H1 (cell line): ENCODE measurements around the gene FBXO34. TPM values are rescaled to one million over a fixed set of nuclear protein-coding genes. Genes with fewer than 3 reads are reported as not detected.

Experiments used
- CTCF ChIA-PET: fragments of 300-600 bp; sonication (Branson Sonifier 250); formaldehyde crosslinking; loops from one replicate; lab custom pipeline; 2021; ENCODE audit not compliant: partially characterized antibody; lab: Charles Lee
- POLR2A ChIA-PET: fragments of 300-600 bp; sonication (Branson Sonifier 250); formaldehyde crosslinking; loops from one replicate; lab custom pipeline; 2021; ENCODE audit warnings: inconsistent platforms; ENCODE audit not compliant: partially characterized antibody; lab: Charles Lee
- DNase-seq, 2 experiments: peaks; one replicate each; pipeline versions ENCODE4 v3.0.0 to v3.0.0-alpha.2; 2010 to 2022; ENCODE audit warnings: low spot score in 2 of 2, low read depth in 1 of 2, mixed read lengths in 1 of 2
- FAIRE-seq: peaks from 2 replicates; lab custom pipeline; 2011; peaks lifted over from hg19 to GRCh38; lab: Jason Lieb, UNC
- H2AFZ ChIP-seq: 2 replicates; pipeline ENCODE4 v1.8.1; 2012; ENCODE audit warnings: low read length, inconsistent platforms
- H2AK5ac ChIP-seq: 2 replicates; pipeline ENCODE4 v1.6.1; 2013; ENCODE audit warnings: low read depth, low read length
- H2BK120ac ChIP-seq: replicated peaks from 2 replicates; pipeline ENCODE3; 2013; ENCODE audit warnings: low read depth, low read length, inconsistent platforms
- H2BK12ac ChIP-seq: 2 replicates; pipeline ENCODE4 v1.6.1; 2013; ENCODE audit warnings: low read depth, low read length
- H2BK15ac ChIP-seq: 2 replicates; pipeline ENCODE4 v1.6.1; 2013; ENCODE audit warnings: low read length
- H2BK20ac ChIP-seq: 2 replicates; pipeline ENCODE4 v1.6.1; 2013; ENCODE audit warnings: low read length
- H2BK5ac ChIP-seq: 2 replicates; pipeline ENCODE4 v1.6.1; 2013; ENCODE audit warnings: low read depth, low read length
- H3K14ac ChIP-seq: 2 replicates; pipeline ENCODE4 v1.6.1; 2013; ENCODE audit warnings: inconsistent platforms; ENCODE audit not compliant: insufficient read length
- H3K18ac ChIP-seq: 2 replicates; pipeline ENCODE4 v1.6.1; 2013; ENCODE audit warnings: low read length; ENCODE audit errors: extremely low read depth
- H3K23ac ChIP-seq: 2 replicates; pipeline ENCODE4 v1.6.1; 2013; ENCODE audit warnings: inconsistent platforms; ENCODE audit not compliant: insufficient read length
- H3K23me2 ChIP-seq: 2 replicates; pipeline ENCODE4 v1.6.1; 2013; ENCODE audit warnings: low read depth, low read length
- H3K27ac ChIP-seq: 2 replicates; pipeline ENCODE4 v1.6.1; 2011; ENCODE audit warnings: low read depth, low read length, inconsistent platforms
- H3K27me3 ChIP-seq, 4 experiments: replicated peaks in 1 of 4; 1 replicate in 1 of 4; 2 replicates in 3 of 4; pipeline versions ENCODE4 v1.6.1 to v1.8.1; 2011 to 2013; ENCODE audit warnings: low read length in 3 of 4, mild to moderate bottlenecking in 3 of 4, inconsistent platforms in 2 of 4, mixed read lengths in 2 of 4, moderate library complexity in 1 of 4; ENCODE audit not compliant: control insufficient read depth in 3 of 4, insufficient read depth in 3 of 4; ENCODE audit errors: extremely low read depth in 1 of 4
- H3K36me3 ChIP-seq, 4 experiments: 2 replicates each; pipeline versions ENCODE4 v1.6.1 to v1.8.1; 2011 to 2013; ENCODE audit warnings: mild to moderate bottlenecking in 4 of 4, low read length in 3 of 4, moderate library complexity in 2 of 4, control low read depth in 1 of 4, inconsistent platforms in 1 of 4; ENCODE audit not compliant: insufficient read depth in 4 of 4, control insufficient read depth in 2 of 4
- H3K4ac ChIP-seq: replicated peaks from 2 replicates; pipeline ENCODE3; 2013; ENCODE audit warnings: low read length, low read depth, mixed read lengths, inconsistent platforms; ENCODE audit not compliant: insufficient read length
- H3K4me1 ChIP-seq, 4 experiments: replicated peaks in 1 of 4; 1 replicate in 1 of 4; 2 replicates in 3 of 4; pipeline versions ENCODE4 v1.6.1 to v1.8.1; 2011 to 2013; ENCODE audit warnings: low read length in 3 of 4, inconsistent platforms in 2 of 4, mixed read lengths in 1 of 4; ENCODE audit not compliant: insufficient read depth in 4 of 4, control insufficient read depth in 3 of 4
- H3K4me2 ChIP-seq, 2 experiments: 2 replicates each; pipeline versions ENCODE4 v1.6.1 to v1.8.1; 2011 to 2013; ENCODE audit warnings: low read depth in 2 of 2, low read length in 2 of 2, control low read depth in 1 of 2, inconsistent platforms in 1 of 2, mild to moderate bottlenecking in 1 of 2; ENCODE audit not compliant: insufficient read depth in 1 of 2
- H3K4me3 ChIP-seq, 4 experiments: fragments of 200-600, 300-600 bp in 1 of 4; sonication (generic), shearing (Covaris generic), sonication (Bioruptor Twin) in 1 of 4; 2 replicates each; pipeline versions ENCODE4 v1.5.1 to v1.8.1; 2011 to 2016; ENCODE audit warnings: low read length in 4 of 4, low read depth in 3 of 4, control low read depth in 2 of 4, inconsistent platforms in 2 of 4, mild to moderate bottlenecking in 2 of 4, mixed read lengths in 1 of 4, moderate library complexity in 1 of 4; ENCODE audit not compliant: insufficient read depth in 2 of 4; ENCODE audit errors: extremely low read depth in 1 of 4
- H3K56ac ChIP-seq: replicated peaks from 2 replicates; pipeline ENCODE3; 2013; ENCODE audit warnings: low read depth, mild to moderate bottlenecking, mixed read lengths, low read length, inconsistent platforms; ENCODE audit not compliant: insufficient read length
- H3K79me1 ChIP-seq: 2 replicates; pipeline ENCODE4 v1.6.1; 2013; ENCODE audit warnings: low read depth, low read length, control low read depth
- H3K79me2 ChIP-seq, 2 experiments: 2 replicates each; pipeline versions ENCODE4 v1.6.1 to v1.8.1; 2012 to 2013; ENCODE audit warnings: low read length in 2 of 2, mild to moderate bottlenecking in 2 of 2, inconsistent platforms in 1 of 2; ENCODE audit not compliant: insufficient read depth in 2 of 2, control insufficient read depth in 1 of 2
- H3K9ac ChIP-seq, 4 experiments: replicated peaks in 1 of 4; 1 replicate in 1 of 4; 2 replicates in 3 of 4; pipeline versions ENCODE4 v1.6.1 to v1.8.1; 2011 to 2013; ENCODE audit warnings: low read depth in 3 of 4, low read length in 3 of 4, control low read depth in 2 of 4, mild to moderate bottlenecking in 2 of 4, moderate library complexity in 2 of 4, inconsistent platforms in 1 of 4; ENCODE audit errors: extremely low read depth in 1 of 4
- H3K9me3 ChIP-seq, 2 experiments: 2 replicates each; pipeline versions ENCODE4 v1.6.1 to v1.8.1; 2012 to 2013; ENCODE audit warnings: mild to moderate bottlenecking in 2 of 2, moderate library complexity in 2 of 2, control low read depth in 1 of 2, inconsistent platforms in 1 of 2, low read depth in 1 of 2, low read length in 1 of 2, mixed read lengths in 1 of 2; ENCODE audit not compliant: insufficient read depth in 2 of 2
- H4K20me1 ChIP-seq, 2 experiments: replicated peaks in 1 of 2; 2 replicates each; pipeline versions ENCODE3 to v1.8.1; 2011 to 2013; ENCODE audit warnings: inconsistent platforms in 2 of 2, low read length in 2 of 2, mild to moderate bottlenecking in 1 of 2; ENCODE audit not compliant: insufficient read depth in 2 of 2, control insufficient read depth in 1 of 2
- H4K5ac ChIP-seq: 2 replicates; pipeline ENCODE4 v1.6.1; 2013; ENCODE audit warnings: low read length, low read depth, mixed read lengths, inconsistent platforms; ENCODE audit not compliant: insufficient read length
- H4K8ac ChIP-seq: 2 replicates; pipeline ENCODE4 v1.8.0; 2013; ENCODE audit warnings: mild to moderate bottlenecking, moderate library complexity, low read length, inconsistent platforms; ENCODE audit not compliant: insufficient read depth; ENCODE audit errors: extremely low read depth
- H4K91ac ChIP-seq: replicated peaks from 2 replicates; pipeline ENCODE3; 2013; ENCODE audit warnings: low read length, mixed read lengths, inconsistent platforms; ENCODE audit not compliant: insufficient read length
- CREB1 ChIP-seq: IDR thresholded peaks from 2 replicates; pipeline ENCODE4 v1.6.1; 2012; ENCODE audit warnings: inconsistent platforms
- CTCF ChIP-seq, 3 experiments: IDR thresholded peaks; 1 replicate in 2 of 3; 2 replicates in 1 of 3; pipeline versions ENCODE4 v1.5.1 to v1.6.1; 2011; ENCODE audit warnings: low read length in 3 of 3, mild to moderate bottlenecking in 3 of 3, inconsistent platforms in 2 of 3, low read depth in 1 of 3, moderate library complexity in 1 of 3; ENCODE audit not compliant: insufficient read depth in 1 of 3; ENCODE audit errors: control extremely low read depth in 1 of 3
- MAX ChIP-seq: IDR thresholded peaks from 2 replicates; pipeline ENCODE4 v1.6.1; 2012; ENCODE audit warnings: inconsistent platforms
- RAD21 ChIP-seq, 2 experiments: IDR thresholded peaks in 1 of 2; conservative IDR thresholded peaks in 1 of 2; 2 replicates each; pipeline ENCODE4 v1.6.1; 2011; ENCODE audit warnings: low read depth in 2 of 2, low read length in 2 of 2, improper control_type of control experiment in 1 of 2, inconsistent platforms in 1 of 2, mild to moderate bottlenecking in 1 of 2, moderate library complexity in 1 of 2
- SP4 ChIP-seq: IDR thresholded peaks from 2 replicates; pipeline ENCODE4 v1.6.1; 2012; ENCODE audit warnings: low read length, inconsistent platforms
- ZNF274 ChIP-seq: IDR thresholded peaks from 2 replicates; pipeline ENCODE4 v1.7.0; 2012; ENCODE audit warnings: low read length, borderline replicate concordance; ENCODE audit errors: extremely low read depth
- WGBS, 2 experiments: shearing (Covaris generic) in 1 of 2; methylation state at CpG; one replicate each; pipeline versions ENCODE4 v1.1.6 to v1.1.7; 2013 to 2015; ENCODE audit warnings: low lambda C conversion rate in 2 of 2, mixed read lengths in 2 of 2, inconsistent platforms in 1 of 2, low coverage in 1 of 2, missing lambda C conversion rate in 1 of 2; ENCODE audit not compliant: insufficient replicate concordance in 2 of 2, insufficient coverage in 1 of 2, insufficient read length in 1 of 2; ENCODE audit errors: extremely low coverage in 1 of 2, missing lambda C conversion rate in 1 of 2; 5-methylcytosine and 5-hydroxymethylcytosine counted together
- polyA plus RNA-seq, 7 experiments: library from polyadenylated mRNA; depleted of rRNA in 3 of 7; stranded (reverse) in 5 of 7; unstranded in 2 of 7; fragments of >200 nt in 5 of 7; fragments of 200-250 nt in 2 of 7; gene quantifications; 1 replicate in 5 of 7; 2 replicates in 1 of 7; 4 replicates in 1 of 7; pipeline versions ENCODE4 v1.2.1 to v1.2.3, GENCODE V29; 2011 to 2013; ENCODE audit warnings: missing spikeins in 2 of 7, mixed read lengths in 2 of 7
- total RNA-seq: library from RNA; stranded (reverse); fragmentation: NEBNext Ultra II Directional; extraction: Animal tissue kit (Norgen Biotek cat#: 25700); gene quantifications from 2 replicates; pipeline ENCODE4 v1.2.1, GENCODE V29; 2021

The FBXO34 gene
- total and polyA plus RNA-seq, 2 of the 8 experiments (the other 6 are each of a cell fraction or from before 2014, with no cell fraction given): 7.0 to 14.4 TPM

- H2AFZ ChIP-seq: no peak overlapping the region
- no peak overlapping the region for H4K8ac ChIP-seq
- peaks cover 0 to 5% (median 1%) of the 10 kb centered on the region in 4 experiments; a peak in 4 of 7 replicates for H3K27me3 ChIP-seq
- H2BK5ac ChIP-seq: no peak overlapping the region
- H3K14ac ChIP-seq: no peak overlapping the region
- no peak overlapping the region for H4K91ac ChIP-seq
- H3K4me2 ChIP-seq: no peak overlapping the region
- FAIRE-seq (no peak), DNase-seq (no peak)
- H4K20me1 ChIP-seq: no peaks in the 10 kb centered on the region
- H3K23ac ChIP-seq: no peak overlapping the region
- no peaks in the 10 kb centered on the region for H3K36me3 ChIP-seq
- no peak overlapping the region for H2BK12ac ChIP-seq
- POLR2A ChIA-PET: interaction anchor here (1.2 kb wide), 1 partner anchor 60 kb away, joined by 3 read pairs; no protein-coding TSS in a partner anchor
- no peak overlapping the region for H3K56ac ChIP-seq
- CTCF ChIA-PET: interaction anchor here (0.5 to 5.8 kb wide), 24 partner anchors 9 to 636 kb away, joined by 3 to 43 read pairs (median 3); no protein-coding TSS in a partner anchor
- H2BK15ac ChIP-seq: no peak overlapping the region
- H2BK20ac ChIP-seq: no peak overlapping the region
- H4K5ac ChIP-seq: no peak overlapping the region
- no peaks in the 10 kb centered on the region for H3K79me2 ChIP-seq
- H3K9me3 ChIP-seq: no peaks in the 10 kb centered on the region
- no peak overlapping the region for H3K4me3 ChIP-seq
- H3K79me1 ChIP-seq: no peaks in the 10 kb centered on the region
- H3K4me1 ChIP-seq: peaks cover 0 to under 1% (median under 1%) of the 10 kb centered on the region in 4 experiments; a peak in 2 of 7 replicates
- WGBS, 2 experiments: 54% methylated on average over 4 of the region's 4 CpGs; no CpG with 5 or more reads in 1 of the 2 experiments
- no peak overlapping the region for H2AK5ac ChIP-seq
- TF ChIP-seq RAD21 (IDR thresholded peaks at IDR 0.05 in 1 of 2, conservative IDR thresholded peaks at IDR 0.05 in 1 of 2; ENCODE audit: low read depth in 2 of 2, low read length in 2 of 2) (peak; percentile 42 to 56), ZNF274 (no peak), SP4 (no peak), CREB1 (no peak), CTCF (IDR thresholded peaks at IDR 0.05; ENCODE audit: control extremely low read depth in 1 of 3, insufficient read depth in 1 of 3, low read depth in 1 of 3, low read length in 3 of 3) (peak in 2 of 3 experiments; percentile 39 to 61; a peak in 2 of 4 replicates), MAX (no peak)
- H3K9ac ChIP-seq: no peak overlapping the region
- H2BK120ac ChIP-seq: no peak overlapping the region
- no peak overlapping the region for H3K18ac ChIP-seq
- H3K27ac ChIP-seq: no peak overlapping the region
- H3K23me2 ChIP-seq: no peaks in the 10 kb centered on the region
- H3K4ac ChIP-seq: no peak overlapping the region
These were observed 25.5 kb upstream of the FBXO34 start for GRCh38 chr14:55245657-55246268.
